OCI-LY7 (cell line): ENCODE measurements around the gene CISD2.
"Not testable (repeated sequence)": the region's sequence is repeated elsewhere in the genome, so short reads cannot be mapped to it uniquely, and the experiment has no call there.

ENCODE experiments used
- EZH2phosphoT487 ChIP-seq: fragments of 200-600 bp; sonication (generic); IDR thresholded peaks from 2 replicates; pipeline ENCODE4 v1.6.1; 2018; ENCODE audit warnings: low read depth, borderline replicate concordance, mild to moderate bottlenecking, mixed run types, antibody characterized with exemption, low read length, moderate library complexity, mixed read lengths
- TF ChIP-seq, protein P1 (sequence below): fragments of 200-600 bp; sonication (generic); conservative IDR thresholded peaks from 2 replicates; pipeline ENCODE4 v1.5.1; 2014; ENCODE audit warnings: mild to moderate bottlenecking, antibody characterized with exemption, low read length, moderate library complexity, mixed read lengths

DNA sequence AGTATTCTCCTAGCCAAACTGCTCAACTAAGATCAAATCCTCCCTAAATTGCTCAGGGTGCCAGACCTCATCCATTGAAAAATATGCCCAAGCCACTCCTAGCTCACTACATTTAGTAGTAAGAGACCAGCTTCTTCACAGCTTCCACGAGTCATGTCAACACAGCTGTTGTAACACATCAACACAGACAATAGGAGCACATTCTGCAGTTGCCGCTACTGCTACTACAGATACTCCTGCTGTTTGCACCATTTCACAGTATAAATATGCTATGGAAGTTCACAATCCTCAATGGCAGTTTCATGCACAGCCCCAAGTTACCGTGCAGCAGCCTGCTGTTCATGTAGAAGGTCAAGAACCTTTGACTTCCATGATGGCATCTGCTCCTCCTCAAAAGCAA lies 28.8 kb downstream of the CISD2 start:
- TF ChIP-seq, protein P1, sequence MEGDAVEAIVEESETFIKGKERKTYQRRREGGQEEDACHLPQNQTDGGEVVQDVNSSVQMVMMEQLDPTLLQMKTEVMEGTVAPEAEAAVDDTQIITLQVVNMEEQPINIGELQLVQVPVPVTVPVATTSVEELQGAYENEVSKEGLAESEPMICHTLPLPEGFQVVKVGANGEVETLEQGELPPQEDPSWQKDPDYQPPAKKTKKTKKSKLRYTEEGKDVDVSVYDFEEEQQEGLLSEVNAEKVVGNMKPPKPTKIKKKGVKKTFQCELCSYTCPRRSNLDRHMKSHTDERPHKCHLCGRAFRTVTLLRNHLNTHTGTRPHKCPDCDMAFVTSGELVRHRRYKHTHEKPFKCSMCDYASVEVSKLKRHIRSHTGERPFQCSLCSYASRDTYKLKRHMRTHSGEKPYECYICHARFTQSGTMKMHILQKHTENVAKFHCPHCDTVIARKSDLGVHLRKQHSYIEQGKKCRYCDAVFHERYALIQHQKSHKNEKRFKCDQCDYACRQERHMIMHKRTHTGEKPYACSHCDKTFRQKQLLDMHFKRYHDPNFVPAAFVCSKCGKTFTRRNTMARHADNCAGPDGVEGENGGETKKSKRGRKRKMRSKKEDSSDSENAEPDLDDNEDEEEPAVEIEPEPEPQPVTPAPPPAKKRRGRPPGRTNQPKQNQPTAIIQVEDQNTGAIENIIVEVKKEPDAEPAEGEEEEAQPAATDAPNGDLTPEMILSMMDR: not testable (repeated sequence)
- TF ChIP-seq EZH2phosphoT487: not testable (repeated sequence)
